GM12801 (cell line): ENCODE measurements around the gene CDYL.

Source experiments
- TF ChIP-seq, protein P1 (sequence below): IDR thresholded peaks from one replicate; pipeline ENCODE4 v1.5.1; 2011; ENCODE audit warnings: control low read depth; ENCODE audit not compliant: insufficient read length; ENCODE audit errors: extremely low read depth

Gene CDYL

DNA sequence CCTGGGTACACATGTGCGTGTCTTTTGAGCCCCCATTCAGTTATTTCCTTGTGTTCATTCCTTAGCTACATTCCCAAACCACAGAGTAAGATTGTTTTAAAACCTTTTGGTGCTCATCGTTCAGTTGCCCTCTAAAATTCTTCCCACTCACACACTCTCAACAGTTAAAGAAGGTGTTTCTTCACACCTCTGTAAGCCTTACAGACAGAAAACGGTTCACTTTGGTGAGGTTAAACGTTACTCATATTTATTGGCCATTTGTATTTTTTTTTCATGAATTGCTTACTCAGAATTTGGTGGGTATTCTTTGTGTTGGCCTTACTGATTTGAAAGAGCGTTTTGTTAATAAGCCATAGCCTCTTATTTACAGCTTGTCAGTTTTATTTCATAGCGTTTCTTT lies 97.7 kb downstream of the CDYL start:
- TF ChIP-seq, protein P1, sequence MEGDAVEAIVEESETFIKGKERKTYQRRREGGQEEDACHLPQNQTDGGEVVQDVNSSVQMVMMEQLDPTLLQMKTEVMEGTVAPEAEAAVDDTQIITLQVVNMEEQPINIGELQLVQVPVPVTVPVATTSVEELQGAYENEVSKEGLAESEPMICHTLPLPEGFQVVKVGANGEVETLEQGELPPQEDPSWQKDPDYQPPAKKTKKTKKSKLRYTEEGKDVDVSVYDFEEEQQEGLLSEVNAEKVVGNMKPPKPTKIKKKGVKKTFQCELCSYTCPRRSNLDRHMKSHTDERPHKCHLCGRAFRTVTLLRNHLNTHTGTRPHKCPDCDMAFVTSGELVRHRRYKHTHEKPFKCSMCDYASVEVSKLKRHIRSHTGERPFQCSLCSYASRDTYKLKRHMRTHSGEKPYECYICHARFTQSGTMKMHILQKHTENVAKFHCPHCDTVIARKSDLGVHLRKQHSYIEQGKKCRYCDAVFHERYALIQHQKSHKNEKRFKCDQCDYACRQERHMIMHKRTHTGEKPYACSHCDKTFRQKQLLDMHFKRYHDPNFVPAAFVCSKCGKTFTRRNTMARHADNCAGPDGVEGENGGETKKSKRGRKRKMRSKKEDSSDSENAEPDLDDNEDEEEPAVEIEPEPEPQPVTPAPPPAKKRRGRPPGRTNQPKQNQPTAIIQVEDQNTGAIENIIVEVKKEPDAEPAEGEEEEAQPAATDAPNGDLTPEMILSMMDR: no peak

DNA sequence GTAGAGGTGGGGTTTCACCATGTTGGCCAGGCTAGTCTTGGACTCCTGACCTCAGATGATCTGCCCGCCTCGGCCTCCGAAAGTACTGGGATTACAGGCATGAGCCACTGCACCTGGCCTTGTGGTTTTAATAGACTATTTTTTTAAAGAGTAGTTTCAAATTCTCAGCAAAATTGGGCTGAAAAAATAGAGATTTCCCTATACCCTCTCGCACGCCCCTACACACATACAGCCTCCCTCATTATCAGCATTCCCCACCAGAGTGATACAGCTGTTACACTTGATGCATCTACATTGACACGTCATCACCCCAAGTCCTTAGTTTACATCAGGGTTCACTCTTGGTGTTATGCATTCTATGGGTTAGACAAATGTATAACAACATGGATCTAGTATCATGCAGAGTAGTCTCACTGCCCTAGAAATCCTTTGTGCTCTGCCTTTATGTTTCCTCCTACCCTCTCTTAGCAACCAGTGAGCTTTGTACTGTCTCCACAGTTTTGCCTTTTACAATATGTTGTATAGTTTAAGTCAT lies 103.6 kb downstream of the CDYL start:
- TF ChIP-seq, protein P1: no peak

DNA sequence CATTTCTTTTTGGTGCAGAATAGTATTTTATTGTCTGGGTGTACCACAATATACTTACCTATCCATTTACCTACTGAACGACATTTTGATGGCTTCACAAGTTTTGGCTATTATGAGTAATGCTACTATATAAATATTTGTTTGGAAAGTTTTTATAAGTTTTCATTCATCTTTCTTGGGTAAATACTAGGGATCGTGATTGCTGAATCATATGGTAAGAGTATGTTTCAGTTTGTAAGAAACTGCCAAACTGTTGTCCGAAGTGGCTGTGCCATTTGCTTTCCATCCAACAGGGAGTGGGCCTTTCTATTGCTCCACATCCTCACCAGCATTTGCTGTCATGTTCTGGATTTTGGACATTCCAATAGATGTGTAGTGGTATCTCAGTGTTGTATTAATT lies 104.2 kb downstream of the CDYL start:
- TF ChIP-seq, protein P1: no peak

DNA sequence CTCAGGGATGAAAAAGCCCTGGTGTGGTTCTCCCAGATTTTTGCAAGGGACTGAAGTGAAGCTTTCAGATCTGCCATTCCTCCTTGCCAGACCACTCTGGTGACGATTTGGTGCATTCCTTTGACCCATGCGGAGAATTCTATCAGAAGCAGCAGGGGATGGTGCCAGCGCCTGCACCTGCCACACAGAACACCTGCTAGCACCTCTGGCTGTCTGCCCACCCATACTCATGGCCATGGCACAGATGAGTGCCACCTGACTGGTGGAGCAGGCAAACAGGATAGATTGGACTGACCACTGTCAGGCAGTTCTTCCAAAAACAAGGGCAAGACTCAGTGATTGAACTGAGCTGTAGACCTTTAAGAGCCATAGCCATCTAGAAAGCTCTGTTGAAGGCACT lies 107.1 kb downstream of the CDYL start:
- TF ChIP-seq, protein P1: no peak

DNA sequence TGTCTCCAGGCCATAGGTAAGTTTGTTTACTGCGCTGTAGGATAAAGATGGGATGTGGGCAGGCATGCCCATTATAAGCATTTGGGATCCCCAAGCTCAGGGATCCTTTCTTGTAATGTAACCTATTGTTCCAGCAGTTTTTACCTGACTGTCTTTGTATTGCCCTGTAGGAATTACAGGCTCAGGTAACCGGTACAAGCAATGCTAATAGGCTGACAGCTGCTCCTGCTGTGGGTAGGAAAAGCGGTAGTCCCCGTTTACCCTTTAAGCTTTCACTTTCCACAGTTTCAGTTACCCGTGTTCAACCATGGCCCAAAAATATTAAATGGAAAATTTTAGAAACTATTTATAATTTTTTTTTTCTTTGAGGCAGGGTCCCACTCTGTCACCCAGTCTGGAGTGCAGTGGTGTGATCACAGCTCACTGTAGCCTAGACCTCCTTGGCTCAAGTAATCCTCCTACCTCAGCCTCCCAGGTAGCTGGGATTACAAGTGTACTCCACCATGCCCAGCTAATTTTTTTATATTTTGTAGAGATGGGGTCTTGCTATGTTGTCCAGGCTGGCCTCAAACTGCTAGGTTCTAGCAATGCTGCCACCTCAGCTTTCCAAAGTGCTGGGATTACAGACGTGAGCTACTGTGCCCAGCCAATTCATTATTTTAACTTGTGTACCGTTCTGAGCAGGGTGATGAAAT lies 108.6 kb downstream of the CDYL start:
- TF ChIP-seq, protein P1: no peak

DNA sequence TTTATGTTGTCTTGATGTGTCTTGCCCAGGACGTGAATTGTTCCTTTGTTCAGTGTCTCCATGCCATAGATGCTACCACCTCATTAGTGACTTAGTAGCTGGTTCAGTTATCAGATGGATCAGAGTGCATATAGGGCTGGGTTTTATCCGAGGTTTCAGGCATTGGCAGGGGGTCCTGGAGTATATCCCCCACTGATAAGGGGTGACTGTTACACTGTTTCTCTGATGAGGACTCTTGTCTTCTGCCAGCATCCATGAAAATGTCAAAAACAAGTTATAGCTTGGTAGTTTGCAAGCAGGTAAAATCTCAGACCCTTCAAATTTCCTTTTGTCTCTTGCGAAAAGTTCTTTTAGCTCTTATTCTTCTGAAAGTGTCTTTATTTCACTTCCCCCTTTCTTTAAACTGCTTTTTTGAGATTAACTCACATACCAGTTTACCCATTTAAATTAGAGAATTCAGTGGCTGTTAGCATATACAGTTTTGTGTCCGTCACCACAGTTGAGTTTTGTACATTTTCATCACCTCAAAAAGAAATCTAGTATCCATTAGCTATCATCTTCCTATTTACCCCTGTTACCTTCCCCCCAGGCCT lies 109.2 kb downstream of the CDYL start:
- TF ChIP-seq, protein P1: no peak

DNA sequence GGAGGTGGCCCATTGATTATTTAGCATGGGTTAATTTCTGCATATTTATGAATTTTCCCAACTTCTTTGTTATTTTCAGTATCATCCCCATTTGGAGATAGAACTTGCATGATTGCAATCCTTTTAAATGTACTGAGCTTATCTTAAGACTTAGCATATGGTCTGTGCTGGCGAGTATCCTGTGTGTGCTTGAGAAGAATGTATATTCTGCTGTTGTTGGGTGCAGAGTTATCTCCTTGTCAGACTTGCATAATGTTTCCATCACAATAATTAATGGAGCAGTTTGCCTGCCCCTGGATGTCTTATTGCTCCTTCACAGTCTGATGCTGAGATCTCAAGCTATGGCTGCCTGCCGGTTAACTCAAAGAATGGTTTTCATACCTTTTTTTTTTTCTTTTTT lies 112.6 kb downstream of the CDYL start:
- TF ChIP-seq, protein P1: no peak
